Measurements from ENCODE around the gene CDX1. TPM values are rescaled to one million over a fixed set of nuclear protein-coding genes. Genes with fewer than 3 reads are reported as not detected.

Gene CDX1
- total RNA-seq, 1 experiment from 2014 or later: 0.22 TPM

GRCh38 chr5:150122536-150123481, 43.8 kb upstream of the CDX1 start:
- no peaks in the 10 kb centered on the region for H3K27me3 ChIP-seq (ENCODE audit: insufficient read depth, low read length)
- no peak for TF ChIP-seq CTCF (conservative IDR thresholded peaks at IDR 0.05)
- DNase-seq: no peak
- no peaks in the 10 kb centered on the region for H3K9me3 ChIP-seq (ENCODE audit: control insufficient read depth, low read depth, low read length)
- no peak overlapping the region for H2BK15ac ChIP-seq (ENCODE audit: low read depth, low read length)
- no peak overlapping the region for H2BK5ac ChIP-seq (ENCODE audit: insufficient read length, low read length)
- H3K27ac Mint-ChIP-seq: no peak overlapping the region
- H3K36me3 Mint-ChIP-seq (ENCODE audit: insufficient read depth in 1 of 3, low read depth in 3 of 3): no peaks in the 10 kb centered on the region
- no peaks in the 10 kb centered on the region for H3K23me2 ChIP-seq (ENCODE audit: insufficient read length, low read depth, low read length, poor library complexity, severe bottlenecking)
- no peak overlapping the region for H3K4ac ChIP-seq (ENCODE audit: low read depth, low read length)
- H3K23ac ChIP-seq (ENCODE audit: insufficient read length, low read depth, low read length): no peak overlapping the region
- no peaks in the 10 kb centered on the region for H3K79me2 ChIP-seq (ENCODE audit: insufficient read depth, low read length)
- H3K9ac ChIP-seq (ENCODE audit: extremely low read depth, insufficient read length, low read length): no peak overlapping the region
- no peaks in the 10 kb centered on the region for H3K9me3 Mint-ChIP-seq
- no peak overlapping the region for H3K4me3 Mint-ChIP-seq
- whole genome bisulfite sequencing (ENCODE audit: extremely low coverage, insufficient read length, low lambda C conversion rate): no CpG with 5 or more reads among the region's 15 CpGs
- H2AK5ac ChIP-seq (ENCODE audit: insufficient read length, low read length): no peak overlapping the region
- no peak overlapping the region for H3K4me2 ChIP-seq (ENCODE audit: insufficient read depth, insufficient read length, low read length)
- no peaks in the 10 kb centered on the region for H4K20me1 ChIP-seq (ENCODE audit: control insufficient read depth, insufficient read depth, insufficient read length)
- no peak overlapping the region for H4K91ac ChIP-seq (ENCODE audit: insufficient read length, low read depth, low read length)
- no peak overlapping the region for H4K8ac ChIP-seq (replicated peaks; ENCODE audit: insufficient read length, low read depth, low read length)
- H4K5ac ChIP-seq (ENCODE audit: insufficient read length, low read depth, low read length): no peak overlapping the region
- H3K27ac ChIP-seq (ENCODE audit: insufficient read length, low read depth, low read length): no peak overlapping the region
- no peak overlapping the region for H2BK120ac ChIP-seq (ENCODE audit: low read depth, low read length, poor library complexity, severe bottlenecking)
- no peak overlapping the region for H2BK20ac ChIP-seq (ENCODE audit: low read depth, low read length, poor library complexity, severe bottlenecking)
- H3T11ph ChIP-seq (ENCODE audit: low read length): no peak overlapping the region
- no peak overlapping the region; the same call in 1 of the 2 replicates for H3K14ac ChIP-seq (ENCODE audit: insufficient read depth, low read length)
- no peak overlapping the region for H3K56ac ChIP-seq (ENCODE audit: insufficient read length, low read depth, low read length)
- no peak overlapping the region for H2AFZ ChIP-seq (ENCODE audit: low read length)
- no peak overlapping the region for H2BK12ac ChIP-seq (ENCODE audit: insufficient read length, low read depth, low read length)
- H3K4me1 Mint-ChIP-seq: peaks cover 20 to 27% of the 10 kb centered on the region in 2 experiments
- H3K27me3 Mint-ChIP-seq (ENCODE audit: low read depth): peaks cover 12% of the 10 kb centered on the region
- no peaks in the 10 kb centered on the region for H3K4me1 ChIP-seq (ENCODE audit: insufficient read depth, low read length)
- no peaks in the 10 kb centered on the region for H3K79me1 ChIP-seq (ENCODE audit: insufficient read depth, low read depth, low read length, poor library complexity, severe bottlenecking)
- H3K18ac ChIP-seq (ENCODE audit: insufficient read length, low read depth, low read length): no peak overlapping the region

All from H9 (cell line).